ENCODE results near the gene ADGRG6.

The ADGRG6 gene

DNA sequence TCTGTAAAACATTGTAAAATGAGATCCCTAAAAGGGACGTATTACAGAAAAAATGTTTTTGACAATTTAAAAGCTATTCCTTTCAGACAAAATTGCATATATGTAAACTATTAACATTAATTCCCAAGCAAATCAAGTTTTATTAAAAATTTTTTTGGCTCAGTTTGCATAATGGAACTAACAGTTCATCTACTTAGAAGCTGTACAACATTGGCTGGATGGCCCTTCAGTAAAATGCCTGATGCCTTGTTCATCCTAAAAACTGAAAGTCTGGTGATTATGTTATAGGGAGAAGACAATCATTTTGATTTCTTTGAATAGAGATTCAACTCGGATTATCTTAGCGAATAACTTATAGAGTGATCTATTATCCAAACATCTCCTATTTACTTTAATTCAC, 52.8 kb downstream of the ADGRG6 start:
- H3K27ac ChIP-seq (ENCODE audit: low read depth, low read length) = no peak overlapping the region

GRCh38 chr6:142355520-142356174, 53.8 kb downstream of the ADGRG6 start:
- Histone ChIP-seq H3K79me2 (ENCODE audit: insufficient read depth, low read length) (no peaks in the 10 kb centered on the region), H3K27me3 (ENCODE audit: low read length) (no peaks in the 10 kb centered on the region), H3K4me3 (ENCODE audit: insufficient read depth, low read length, poor library complexity, severe bottlenecking) (no peak overlapping the region), H3K9me2 (replicated peaks; ENCODE audit: insufficient read depth, low read length) (no peaks in the 10 kb centered on the region), H3K9me3 (ENCODE audit: insufficient read depth, low read length) (no peaks in the 10 kb centered on the region), H3F3A (ENCODE audit: insufficient read depth) (no peaks in the 10 kb centered on the region), H3K36me3 (ENCODE audit: low read length) (no peaks in the 10 kb centered on the region), H4K20me1 (ENCODE audit: low read depth, low read length) (no peaks in the 10 kb centered on the region), H3K4me2 (ENCODE audit: low read depth, low read length, poor library complexity, severe bottlenecking) (no peak overlapping the region), H3K27ac (ENCODE audit: low read depth, low read length) (no peak overlapping the region), H3K9ac (ENCODE audit: low read length) (no peak overlapping the region), H2AFZ (ENCODE audit: low read depth, low read length, severe bottlenecking) (no peak overlapping the region)
- TF ChIP-seq, protein P1, sequence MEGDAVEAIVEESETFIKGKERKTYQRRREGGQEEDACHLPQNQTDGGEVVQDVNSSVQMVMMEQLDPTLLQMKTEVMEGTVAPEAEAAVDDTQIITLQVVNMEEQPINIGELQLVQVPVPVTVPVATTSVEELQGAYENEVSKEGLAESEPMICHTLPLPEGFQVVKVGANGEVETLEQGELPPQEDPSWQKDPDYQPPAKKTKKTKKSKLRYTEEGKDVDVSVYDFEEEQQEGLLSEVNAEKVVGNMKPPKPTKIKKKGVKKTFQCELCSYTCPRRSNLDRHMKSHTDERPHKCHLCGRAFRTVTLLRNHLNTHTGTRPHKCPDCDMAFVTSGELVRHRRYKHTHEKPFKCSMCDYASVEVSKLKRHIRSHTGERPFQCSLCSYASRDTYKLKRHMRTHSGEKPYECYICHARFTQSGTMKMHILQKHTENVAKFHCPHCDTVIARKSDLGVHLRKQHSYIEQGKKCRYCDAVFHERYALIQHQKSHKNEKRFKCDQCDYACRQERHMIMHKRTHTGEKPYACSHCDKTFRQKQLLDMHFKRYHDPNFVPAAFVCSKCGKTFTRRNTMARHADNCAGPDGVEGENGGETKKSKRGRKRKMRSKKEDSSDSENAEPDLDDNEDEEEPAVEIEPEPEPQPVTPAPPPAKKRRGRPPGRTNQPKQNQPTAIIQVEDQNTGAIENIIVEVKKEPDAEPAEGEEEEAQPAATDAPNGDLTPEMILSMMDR (IDR thresholded peaks at IDR 0.05; ENCODE audit: insufficient read depth, low read length, poor library complexity, severe bottlenecking) = no peak
- no peak for TF ChIP-seq EZH2phosphoT487 (conservative IDR thresholded peaks at IDR 0.05; ENCODE audit: low read length)

More for the DNA sequence above, 52.8 kb downstream of the ADGRG6 start:
- no peak overlapping the region for H2AFZ ChIP-seq (ENCODE audit: low read depth, low read length, severe bottlenecking)
- no peaks in the 10 kb centered on the region for H3K27me3 ChIP-seq (ENCODE audit: low read length)
- H3K4me3 ChIP-seq (ENCODE audit: insufficient read depth, low read length, poor library complexity, severe bottlenecking) = no peak overlapping the region
- no peaks in the 10 kb centered on the region for H3K79me2 ChIP-seq (ENCODE audit: insufficient read depth, low read length)
- no peaks in the 10 kb centered on the region for H3K9me2 ChIP-seq (replicated peaks; ENCODE audit: insufficient read depth, low read length)
- no peaks in the 10 kb centered on the region for H3K36me3 ChIP-seq (ENCODE audit: low read length)
- TF ChIP-seq, protein P1 (IDR thresholded peaks at IDR 0.05; ENCODE audit: insufficient read depth, low read length, poor library complexity, severe bottlenecking) = no peak
- no peak for TF ChIP-seq EZH2phosphoT487 (conservative IDR thresholded peaks at IDR 0.05; ENCODE audit: low read length)
- H3F3A ChIP-seq (ENCODE audit: insufficient read depth) = no peaks in the 10 kb centered on the region
- no peaks in the 10 kb centered on the region for H4K20me1 ChIP-seq (ENCODE audit: low read depth, low read length)
- no peak overlapping the region for H3K9ac ChIP-seq (ENCODE audit: low read length)
- no peaks in the 10 kb centered on the region for H3K9me3 ChIP-seq (ENCODE audit: insufficient read depth, low read length)
- H3K4me2 ChIP-seq (ENCODE audit: low read depth, low read length, poor library complexity, severe bottlenecking) = no peak overlapping the region

DNA sequence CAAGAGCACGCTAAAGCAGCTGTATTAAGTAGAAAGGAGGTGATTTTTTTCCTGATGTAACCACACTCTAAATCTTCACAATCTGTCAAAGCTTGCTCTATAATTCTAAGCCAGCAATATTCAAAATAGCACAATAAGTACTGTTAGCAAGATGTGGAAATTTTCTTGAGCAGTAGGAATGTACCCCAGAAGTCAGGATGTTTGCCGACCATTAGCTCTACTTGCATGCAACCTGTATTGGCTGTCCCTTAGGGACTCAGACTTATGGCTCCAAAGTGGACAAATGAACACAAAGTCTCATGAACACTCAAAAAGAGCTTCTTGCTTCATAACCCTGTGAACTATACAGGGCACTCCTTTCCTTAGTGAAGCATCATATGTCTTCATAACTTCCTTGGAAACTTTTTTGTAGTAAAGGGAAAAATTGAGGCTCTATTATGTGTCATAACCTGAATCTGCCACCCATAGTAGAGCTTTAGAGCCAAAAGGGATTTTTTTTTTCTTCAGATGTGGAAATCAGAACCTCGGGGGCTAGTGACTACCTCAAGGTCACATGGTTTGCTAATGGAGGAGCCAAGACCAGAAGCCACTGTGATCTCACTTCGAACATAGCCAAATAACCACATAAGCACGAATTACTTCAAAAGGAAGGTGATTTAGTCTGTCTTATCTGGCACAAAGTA, 54.5 kb downstream of the ADGRG6 start:
- Histone ChIP-seq H3K4me3 (ENCODE audit: insufficient read depth, low read length, poor library complexity, severe bottlenecking) (no peak overlapping the region), H3K36me3 (ENCODE audit: low read length) (no peaks in the 10 kb centered on the region), H3K9me3 (ENCODE audit: insufficient read depth, low read length) (no peaks in the 10 kb centered on the region), H3K4me2 (ENCODE audit: low read depth, low read length, poor library complexity, severe bottlenecking) (no peak overlapping the region), H3F3A (ENCODE audit: insufficient read depth) (no peaks in the 10 kb centered on the region), H3K9me2 (replicated peaks; ENCODE audit: insufficient read depth, low read length) (no peaks in the 10 kb centered on the region), H2AFZ (ENCODE audit: low read depth, low read length, severe bottlenecking) (no peak overlapping the region), H3K9ac (ENCODE audit: low read length) (no peak overlapping the region), H3K27me3 (ENCODE audit: low read length) (no peaks in the 10 kb centered on the region), H4K20me1 (ENCODE audit: low read depth, low read length) (no peaks in the 10 kb centered on the region), H3K79me2 (ENCODE audit: insufficient read depth, low read length) (no peaks in the 10 kb centered on the region), H3K27ac (ENCODE audit: low read depth, low read length) (no peak overlapping the region)
- TF ChIP-seq, protein P1 (IDR thresholded peaks at IDR 0.05; ENCODE audit: insufficient read depth, low read length, poor library complexity, severe bottlenecking) = no peak
- TF ChIP-seq EZH2phosphoT487 (conservative IDR thresholded peaks at IDR 0.05; ENCODE audit: low read length) = no peak
